ENCODE data around the gene UNC5B.
"Not testable (repeated sequence)": the region's sequence is repeated elsewhere in the genome, so short reads cannot be mapped to it uniquely, and the experiment has no call there.

Gene UNC5B

DNA sequence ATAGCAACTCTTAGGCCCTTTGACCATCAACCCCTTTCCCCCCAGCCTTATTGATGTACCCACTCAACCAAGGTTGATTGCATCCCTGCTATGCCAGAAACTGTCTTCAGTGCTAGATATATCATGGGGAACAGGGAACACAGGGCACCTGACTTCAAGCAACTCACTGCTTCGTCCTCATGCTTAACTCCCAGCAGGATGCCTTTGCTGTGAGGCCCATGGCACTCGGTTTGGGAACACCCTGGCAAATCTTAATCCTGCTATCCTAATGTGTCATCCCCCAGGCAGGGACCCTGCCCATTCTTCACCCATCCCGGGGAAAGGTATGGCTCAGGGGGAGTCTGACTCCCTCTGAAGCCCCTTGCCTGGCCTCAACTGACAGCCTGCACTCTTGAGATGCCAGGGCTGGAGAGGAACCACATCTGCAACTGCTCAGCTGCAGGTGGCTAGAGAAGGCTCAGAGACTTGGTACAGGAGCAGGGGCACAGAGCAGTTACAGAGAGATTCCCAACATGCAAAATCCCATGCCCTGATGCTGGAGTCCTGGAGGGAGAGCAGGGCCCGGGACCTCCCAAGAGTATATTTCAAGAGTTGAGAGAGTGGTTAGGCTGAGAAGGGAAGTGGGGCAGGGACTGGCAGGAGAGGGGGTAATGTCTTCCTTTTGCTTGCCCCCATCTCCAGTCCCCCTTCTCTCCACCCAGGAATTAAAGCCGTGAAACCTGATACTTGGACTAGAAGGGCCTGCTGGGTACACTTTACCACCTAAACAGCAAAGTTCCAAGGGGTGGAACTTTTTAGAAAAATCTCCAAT is 2.4 kb upstream of the UNC5B start:
- no peak for DNase-seq

GRCh38 chr10:71210542-71210871 is 1.9 kb upstream of the UNC5B start:
- no peak for DNase-seq

DNA sequence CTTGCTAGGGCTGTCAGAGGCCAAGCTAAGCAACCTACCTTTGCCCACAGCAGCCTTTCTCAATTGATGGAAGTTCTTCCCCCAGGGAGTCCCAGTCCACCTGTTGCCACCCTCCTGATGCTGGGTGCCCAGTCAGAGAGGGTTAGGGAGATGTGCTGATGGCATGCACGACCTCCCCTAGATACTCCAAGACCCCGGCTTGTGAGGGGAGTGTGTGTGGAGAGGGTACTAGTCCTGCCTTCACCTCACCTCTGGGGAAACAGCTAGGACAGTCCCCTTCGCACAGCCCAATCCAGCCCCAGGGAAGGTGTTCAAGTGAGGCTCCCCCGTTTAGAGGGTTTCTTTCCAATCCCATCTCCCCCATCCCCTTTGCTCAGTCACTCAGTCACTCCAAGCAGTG is 1.3 kb upstream of the UNC5B start:
- DNase-seq, result no peak

DNA sequence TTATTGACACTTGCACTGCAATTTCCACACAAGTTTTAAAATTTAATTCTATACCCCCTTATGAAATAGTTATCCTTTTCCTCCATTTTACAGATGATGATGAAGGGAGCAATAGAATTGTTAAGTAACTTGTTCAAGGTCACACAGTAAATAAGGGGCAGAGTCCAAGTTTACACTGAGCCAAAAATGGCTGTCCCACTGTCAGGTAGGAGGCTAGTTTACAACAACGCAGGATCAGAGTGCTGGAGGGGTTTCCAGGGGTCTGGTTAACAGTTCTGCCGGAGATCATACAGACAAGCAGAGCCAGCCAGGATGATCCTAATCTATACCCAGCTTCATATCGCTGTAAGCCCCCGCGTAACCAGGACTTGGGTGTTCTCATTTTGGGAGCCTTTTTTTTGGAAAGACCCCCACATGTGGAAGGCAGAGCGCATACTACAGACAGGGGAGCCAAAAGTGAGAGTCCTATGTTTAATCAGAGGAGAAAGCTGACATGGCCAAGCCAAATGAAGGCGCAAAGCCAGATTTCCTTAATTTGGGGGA is 524 bp upstream of the UNC5B start:
- no peak for DNase-seq

DNA sequence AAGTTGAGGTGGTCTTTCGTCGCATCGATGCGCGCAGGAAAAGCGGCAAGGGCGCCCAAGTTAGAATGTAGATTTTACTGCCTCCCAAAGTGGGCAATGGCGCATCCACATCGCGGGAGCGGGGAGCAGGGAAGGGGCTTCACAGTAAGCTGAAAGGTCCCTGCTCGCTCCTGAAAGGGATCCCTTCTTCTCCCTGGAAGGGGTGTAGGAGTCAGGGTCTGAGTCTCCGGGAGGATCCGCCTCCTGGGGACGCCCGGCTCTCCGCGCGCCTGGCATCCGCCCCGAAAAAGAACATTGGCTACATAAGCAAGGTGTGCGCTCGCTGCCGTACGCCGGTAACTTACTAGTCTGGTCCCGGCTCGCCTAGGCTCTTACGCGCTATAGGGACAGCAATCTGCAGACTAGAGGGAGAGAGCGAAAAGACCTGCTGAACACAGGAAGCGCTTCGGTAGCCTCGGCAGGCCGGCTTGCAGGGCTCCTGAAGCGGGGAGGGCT is 804 bp downstream of the UNC5B start:
- DNase-seq, result no peak

DNA sequence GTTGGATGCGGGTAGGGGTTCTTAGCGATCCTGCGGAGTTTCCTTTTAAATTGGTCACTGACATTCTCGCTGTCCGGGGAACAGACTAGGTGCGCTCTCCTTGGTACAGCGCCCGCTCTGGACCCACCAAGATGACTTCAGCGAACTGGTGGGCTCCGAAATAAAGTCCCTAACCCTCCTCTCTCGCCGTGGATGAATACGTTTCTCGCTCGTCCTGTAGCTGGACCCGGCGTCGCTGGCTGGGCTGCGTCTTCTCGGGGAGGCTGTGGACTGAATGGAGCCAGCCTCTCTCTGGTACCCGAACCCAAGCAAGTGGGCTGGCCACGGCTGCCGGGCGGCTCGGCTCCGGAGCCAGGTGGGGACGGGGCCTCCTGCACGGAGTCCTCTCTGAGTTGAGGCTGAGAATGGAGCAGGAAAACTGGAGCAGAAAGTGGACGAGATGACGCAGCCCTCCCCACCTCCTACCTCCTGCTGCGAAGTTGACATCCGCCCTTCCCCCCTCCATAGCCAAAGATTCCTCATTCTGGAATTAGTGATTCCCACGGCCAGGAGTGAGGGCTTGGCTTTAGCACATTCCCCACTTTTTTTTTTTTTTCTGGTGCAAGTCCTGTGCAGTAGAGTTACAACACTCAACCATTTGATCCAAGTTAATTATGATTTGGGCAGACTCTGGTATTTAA is 1.5 kb downstream of the UNC5B start:
- DNase-seq, result no peak

GRCh38 chr10:71214641-71215559 is 2.5 kb downstream of the UNC5B start:
- DNase-seq, result no peak

- no peak for DNase-seq
These were observed 4.0 kb downstream of the UNC5B start for GRCh38 chr10:71216363-71216695.

DNA sequence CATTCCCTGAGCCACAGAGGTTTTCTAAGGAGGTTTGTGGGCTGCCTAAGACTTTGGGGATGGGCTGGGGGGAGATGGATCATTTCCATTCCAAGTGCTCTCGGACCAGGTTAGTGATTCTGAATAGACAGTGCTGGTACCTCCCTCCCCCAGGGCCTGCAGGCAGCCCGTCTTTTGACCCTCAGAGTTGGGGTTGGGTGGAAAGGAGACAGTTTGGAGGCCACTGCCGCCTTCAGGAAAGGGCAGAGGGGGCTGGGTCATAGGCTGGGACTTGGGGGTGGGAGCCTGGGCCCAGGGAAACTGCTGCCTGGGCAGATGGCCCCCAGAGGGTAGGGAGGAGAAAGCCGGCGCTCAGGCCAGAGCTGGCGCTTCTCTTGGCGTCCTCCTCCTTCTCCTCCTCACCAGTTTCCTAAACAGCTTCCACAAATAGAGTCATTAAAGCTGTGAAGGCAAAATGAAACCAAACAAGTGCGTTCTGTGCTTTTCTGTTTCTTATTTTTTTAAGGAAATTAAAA is 4.4 kb downstream of the UNC5B start:
- no peak for DNase-seq

GRCh38 chr10:71217266-71218045 is 5.1 kb downstream of the UNC5B start:
- no peak for DNase-seq

DNA sequence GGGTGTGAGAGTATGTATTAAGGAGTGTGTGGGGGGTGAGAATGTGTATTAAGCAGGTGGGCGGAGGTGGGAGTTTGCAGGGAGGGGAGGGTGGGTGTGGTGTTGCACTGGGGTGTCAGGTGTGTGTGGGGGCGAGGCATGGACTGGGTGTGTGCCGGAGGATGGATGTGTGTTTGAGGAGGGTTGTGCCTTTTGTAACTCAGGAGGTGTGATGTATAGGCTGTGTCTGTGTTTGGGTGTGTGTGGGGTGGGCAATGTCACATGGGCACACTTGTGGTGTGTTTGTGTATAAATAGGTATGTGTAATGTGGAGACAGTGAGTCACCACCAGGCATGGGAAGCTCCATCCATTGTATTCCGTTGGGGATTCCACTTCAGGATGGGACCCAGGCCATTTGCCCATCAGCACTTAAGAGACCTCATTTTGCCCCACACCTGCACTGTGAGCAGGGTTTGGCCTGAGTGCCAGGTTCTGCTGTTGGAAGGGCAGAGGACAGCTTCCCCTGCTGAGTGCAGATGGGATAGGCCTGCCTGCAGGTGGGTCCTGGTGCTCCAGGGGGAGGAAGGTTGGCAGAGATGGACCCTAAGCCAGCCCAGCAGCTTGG is 5.8 kb downstream of the UNC5B start:
- no peak for DNase-seq

- DNase-seq, result no peak
These were observed 6.3 kb downstream of the UNC5B start for GRCh38 chr10:71218651-71219050.

DNA sequence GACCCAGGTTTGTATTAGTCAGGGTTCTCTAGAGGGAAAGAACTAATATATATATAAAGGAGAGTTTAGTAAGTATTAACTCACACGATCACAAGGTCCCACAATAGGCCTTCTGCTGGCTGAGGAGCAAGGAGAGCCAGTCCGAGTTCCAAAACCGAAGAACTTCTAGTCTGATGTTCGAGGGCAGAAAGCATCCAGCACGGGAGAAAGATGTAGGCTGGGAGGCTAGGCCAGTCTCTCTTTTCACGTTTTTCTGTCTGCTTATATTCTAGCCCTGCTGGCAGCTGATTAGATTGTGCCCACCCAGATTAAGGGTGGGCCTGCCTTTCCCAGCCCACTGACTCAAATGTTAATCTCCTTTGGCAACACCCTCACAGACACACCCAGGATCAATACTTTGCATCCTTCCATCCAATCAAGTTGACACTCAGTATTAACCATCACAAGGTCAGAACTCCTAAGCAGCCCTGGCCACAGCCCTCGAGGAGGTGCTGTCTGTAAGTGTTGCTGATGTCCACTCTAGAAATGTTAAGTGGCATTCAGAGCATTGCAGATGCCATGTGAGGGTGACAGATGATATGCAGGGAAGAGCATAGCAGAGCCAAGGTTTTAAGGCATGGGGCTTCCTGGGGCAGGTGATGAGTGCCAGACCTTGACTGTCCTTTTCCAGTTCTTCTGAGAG is 7.0 kb downstream of the UNC5B start:
- DNase-seq, result not testable (repeated sequence)

DNA sequence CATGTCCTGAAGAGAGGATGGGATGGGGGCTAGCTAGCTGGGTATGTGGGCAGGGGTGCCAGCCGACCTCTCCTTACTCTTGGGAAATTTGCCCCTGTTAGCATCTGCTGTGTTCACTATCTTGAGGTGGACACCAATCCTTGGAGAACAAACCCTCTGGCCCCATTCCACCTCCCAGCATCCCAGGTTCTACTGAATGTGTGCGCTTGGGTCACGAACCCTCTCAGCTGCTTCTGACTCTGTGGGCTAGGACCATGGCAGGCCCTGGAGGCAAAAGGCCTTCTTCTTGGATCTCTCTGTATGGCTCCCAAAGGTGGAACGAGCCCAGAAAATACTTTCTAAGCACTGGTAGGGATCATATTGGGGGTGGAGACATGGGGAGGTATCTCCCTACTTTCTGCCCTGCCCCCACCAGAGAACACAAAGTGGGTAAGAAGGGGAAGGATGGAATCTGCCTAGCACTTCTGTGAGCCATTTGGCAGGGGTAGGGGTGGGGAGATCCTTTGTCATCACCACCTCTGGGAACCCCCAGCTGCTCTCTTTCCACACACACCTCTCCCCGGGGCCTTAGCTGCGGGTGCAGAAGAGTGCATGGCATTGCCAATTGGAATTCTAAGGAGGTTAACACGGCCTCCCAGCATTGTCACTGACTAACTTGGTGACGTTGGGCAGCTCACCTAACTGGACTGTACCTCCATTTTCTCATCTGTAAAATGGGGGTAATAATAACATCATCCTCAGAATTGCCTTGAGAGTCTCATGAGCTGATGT is 7.7 kb downstream of the UNC5B start:
- DNase-seq, result no peak

GRCh38 chr10:71220689-71221540 is 8.5 kb downstream of the UNC5B start:
- DNase-seq, result no peak

DNA sequence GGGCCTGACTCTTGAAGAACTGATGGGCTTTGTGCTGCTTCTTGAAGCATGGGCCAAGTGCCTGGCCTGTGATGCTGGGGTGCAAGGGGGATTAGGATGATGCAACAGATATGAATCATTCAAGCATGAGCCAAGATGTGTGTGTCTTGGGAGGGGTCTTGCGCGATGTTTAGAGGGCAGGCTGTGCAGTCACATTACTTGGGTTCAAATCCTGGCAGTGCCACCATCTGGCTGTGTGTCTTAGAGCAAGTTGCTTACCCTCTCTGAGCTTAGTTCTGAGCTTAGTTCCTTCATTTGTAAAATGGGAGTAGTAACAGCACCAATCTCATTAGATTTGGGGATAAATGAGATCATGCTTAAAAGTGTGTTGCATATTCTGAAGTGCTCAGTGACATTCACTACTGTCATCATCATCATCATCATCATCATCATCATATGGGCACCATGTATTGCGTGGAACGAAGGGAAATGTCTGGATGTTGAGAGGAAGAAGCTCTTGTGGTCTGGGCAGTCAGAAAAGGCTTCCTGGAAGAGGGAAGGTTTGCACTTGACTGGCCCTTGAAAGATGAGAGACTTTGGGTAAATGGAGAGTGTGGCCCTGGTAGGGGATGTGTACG is 9.3 kb downstream of the UNC5B start:
- DNase-seq, result no peak

- DNase-seq, result no peak
These were observed 10.4 kb downstream of the UNC5B start for GRCh38 chr10:71222601-71223346.
